Fibroblast of pulmonary artery (primary cell): Measurements from ENCODE around the gene CACNB4.
A peak's percentile ranks its signal among the peaks of the same experiment; 100 is the strongest.

Experiments used
- DNase-seq: peaks from one replicate; pipeline ENCODE4 v3.0.0-alpha.2; 2010; ENCODE audit warnings: low read depth
- H3K4me3 ChIP-seq: replicated peaks from 2 replicates; pipeline ENCODE4 v1.5.1; 2011; ENCODE audit warnings: low read depth, mild to moderate bottlenecking, control low read depth, low read length, moderate library complexity
- TF ChIP-seq, protein P1 (sequence below): IDR thresholded peaks from 2 replicates; pipeline ENCODE4 v1.5.1; 2011; ENCODE audit warnings: mild to moderate bottlenecking, control low read depth, low read length, inconsistent platforms; ENCODE audit errors: missing control alignments

The CACNB4 gene

DNA sequence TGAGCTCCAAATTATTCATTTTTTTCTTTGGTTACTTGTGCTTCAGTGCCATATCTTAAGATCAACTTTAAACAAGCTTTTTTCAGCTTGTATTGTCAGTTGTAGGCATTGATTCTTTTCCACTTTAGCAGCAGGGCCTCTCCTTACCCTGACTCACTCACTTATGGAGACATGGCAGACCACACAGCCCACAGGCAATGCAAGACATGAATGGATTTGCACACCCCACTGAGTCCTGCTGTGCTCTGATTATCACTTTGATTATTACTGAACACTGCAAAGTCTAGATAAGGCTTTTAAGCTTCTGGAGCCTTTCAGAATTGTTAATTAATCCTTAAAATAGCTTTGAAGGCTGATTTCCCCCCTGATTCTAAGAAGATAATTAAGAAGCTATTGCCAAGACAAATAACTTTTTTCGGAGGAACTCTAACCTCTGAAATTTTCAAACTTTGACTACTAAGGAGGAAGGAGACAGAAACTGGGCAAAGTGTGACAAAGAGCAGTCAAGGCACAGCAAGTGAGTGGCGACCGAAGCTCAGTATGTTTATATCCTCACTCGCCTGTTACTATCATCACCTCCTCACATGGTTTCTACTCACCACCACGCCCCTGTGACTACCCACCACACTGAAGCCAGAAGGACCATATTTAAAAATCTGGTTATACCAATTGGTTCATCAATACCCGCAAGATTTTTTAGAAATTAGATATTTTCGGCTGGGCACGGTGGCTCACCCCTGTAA lies 43.3 kb downstream of the CACNB4 start:
- TF ChIP-seq, protein P1, sequence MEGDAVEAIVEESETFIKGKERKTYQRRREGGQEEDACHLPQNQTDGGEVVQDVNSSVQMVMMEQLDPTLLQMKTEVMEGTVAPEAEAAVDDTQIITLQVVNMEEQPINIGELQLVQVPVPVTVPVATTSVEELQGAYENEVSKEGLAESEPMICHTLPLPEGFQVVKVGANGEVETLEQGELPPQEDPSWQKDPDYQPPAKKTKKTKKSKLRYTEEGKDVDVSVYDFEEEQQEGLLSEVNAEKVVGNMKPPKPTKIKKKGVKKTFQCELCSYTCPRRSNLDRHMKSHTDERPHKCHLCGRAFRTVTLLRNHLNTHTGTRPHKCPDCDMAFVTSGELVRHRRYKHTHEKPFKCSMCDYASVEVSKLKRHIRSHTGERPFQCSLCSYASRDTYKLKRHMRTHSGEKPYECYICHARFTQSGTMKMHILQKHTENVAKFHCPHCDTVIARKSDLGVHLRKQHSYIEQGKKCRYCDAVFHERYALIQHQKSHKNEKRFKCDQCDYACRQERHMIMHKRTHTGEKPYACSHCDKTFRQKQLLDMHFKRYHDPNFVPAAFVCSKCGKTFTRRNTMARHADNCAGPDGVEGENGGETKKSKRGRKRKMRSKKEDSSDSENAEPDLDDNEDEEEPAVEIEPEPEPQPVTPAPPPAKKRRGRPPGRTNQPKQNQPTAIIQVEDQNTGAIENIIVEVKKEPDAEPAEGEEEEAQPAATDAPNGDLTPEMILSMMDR, result no peak
- no peak for DNase-seq
- H3K4me3 ChIP-seq, result no peak overlapping the region

DNA sequence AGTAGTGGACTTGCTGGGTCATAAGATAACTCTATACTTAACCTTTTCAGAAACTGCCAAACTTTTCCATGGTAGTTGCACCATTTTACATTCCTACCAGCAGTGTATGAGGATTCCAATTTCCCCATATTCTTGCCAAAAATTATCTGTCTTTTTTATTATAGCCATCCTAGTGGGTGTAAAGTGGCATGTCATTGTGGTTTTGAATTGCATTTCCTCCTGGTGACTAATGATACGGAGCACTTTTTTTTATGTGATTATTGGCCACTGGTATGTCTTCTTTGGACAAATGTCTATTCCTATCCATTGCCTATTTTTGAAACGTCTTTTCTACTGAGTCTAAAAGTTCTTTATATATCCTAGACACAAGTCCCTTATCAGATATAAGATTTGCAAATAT lies 44.3 kb downstream of the CACNB4 start:
- H3K4me3 ChIP-seq, result no peak overlapping the region
- peak; percentile 63 for DNase-seq
- TF ChIP-seq, protein P1, result no peak

DNA sequence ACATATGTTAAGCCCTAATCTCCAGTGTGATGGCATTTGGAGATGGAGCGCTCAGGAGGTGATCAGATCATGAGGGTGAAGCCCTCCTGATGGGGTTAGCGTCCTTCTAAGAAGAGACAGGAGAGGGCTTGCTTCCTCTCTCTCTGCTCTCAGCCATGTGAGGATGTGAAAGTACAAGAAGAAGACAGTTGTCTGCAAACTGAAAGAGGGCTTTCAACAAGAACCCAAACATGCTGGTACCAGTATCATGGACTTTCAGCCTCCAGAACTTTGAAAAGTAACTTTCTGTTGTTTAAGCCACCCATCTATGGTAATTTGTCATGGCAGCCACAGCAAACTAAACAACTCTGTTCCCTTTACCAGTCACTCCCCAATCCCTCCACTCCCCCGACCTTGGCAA lies 47.4 kb downstream of the CACNB4 start:
- TF ChIP-seq, protein P1, result no peak
- DNase-seq, result no peak

DNA sequence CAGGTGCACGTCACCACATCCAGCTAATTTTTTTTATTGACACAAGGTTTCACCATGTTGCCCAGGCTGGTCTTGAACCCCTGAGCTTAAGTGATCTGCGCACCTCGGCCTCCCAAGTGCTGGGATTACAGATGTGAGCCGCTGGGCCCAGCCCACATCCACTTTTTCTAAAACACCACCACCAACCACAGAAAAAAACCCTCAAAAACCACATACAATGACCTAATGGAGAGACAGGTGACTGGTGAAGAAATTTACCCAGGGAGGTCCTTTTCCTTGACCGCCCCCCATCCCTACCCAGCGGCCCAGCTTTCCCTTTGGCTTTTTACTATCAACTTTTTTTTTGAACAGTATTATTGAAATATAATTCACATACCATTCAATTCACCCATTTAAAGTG lies 47.9 kb downstream of the CACNB4 start:
- no peak overlapping the region for H3K4me3 ChIP-seq
- TF ChIP-seq, protein P1, result no peak
- DNase-seq, result no peak

More for the DNA sequence above, 47.4 kb downstream of the CACNB4 start:
- H3K4me3 ChIP-seq, result no peak overlapping the region

DNA sequence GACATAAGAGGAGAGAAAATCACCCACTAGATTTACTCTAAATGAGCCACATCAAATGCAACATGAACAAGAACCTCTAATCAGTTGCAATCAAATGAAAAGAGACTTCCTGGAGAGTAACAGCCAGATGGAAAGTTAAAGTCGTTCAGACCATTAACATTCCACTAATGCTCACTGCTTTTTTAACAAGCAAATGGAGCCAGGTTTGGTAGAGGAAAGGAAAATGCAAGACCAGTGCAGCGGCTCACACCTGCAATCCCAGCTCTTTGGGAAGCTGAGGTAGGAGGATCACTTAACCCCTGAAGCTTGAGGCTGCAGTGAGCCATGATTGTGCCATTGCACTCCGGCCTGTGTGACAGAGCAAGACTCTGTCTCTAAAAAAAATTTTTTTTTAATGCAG lies 48.5 kb downstream of the CACNB4 start:
- TF ChIP-seq, protein P1, result no peak
- no peak overlapping the region for H3K4me3 ChIP-seq
- DNase-seq, result no peak

DNA sequence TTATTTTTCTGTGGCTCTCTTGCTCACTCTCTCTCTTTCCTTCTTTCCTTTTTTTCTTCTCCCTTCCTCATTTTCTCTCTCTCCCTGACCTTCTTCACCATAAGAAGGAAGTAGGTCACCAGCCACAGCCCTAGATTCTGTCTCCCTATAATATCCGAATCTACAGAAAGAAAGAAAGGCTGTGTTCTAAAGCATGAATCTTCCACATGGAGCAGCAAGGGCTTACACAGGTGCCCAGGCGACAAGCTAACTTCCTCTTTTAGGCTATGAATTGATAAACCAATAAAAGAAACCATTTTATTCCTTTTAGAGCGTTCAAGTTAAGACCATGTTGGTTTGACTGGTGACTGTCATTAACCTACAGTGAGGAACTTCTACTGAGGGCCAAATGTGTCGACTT lies 49.3 kb downstream of the CACNB4 start:
- no peak overlapping the region for H3K4me3 ChIP-seq
- TF ChIP-seq, protein P1, result no peak
- no peak for DNase-seq

DNA sequence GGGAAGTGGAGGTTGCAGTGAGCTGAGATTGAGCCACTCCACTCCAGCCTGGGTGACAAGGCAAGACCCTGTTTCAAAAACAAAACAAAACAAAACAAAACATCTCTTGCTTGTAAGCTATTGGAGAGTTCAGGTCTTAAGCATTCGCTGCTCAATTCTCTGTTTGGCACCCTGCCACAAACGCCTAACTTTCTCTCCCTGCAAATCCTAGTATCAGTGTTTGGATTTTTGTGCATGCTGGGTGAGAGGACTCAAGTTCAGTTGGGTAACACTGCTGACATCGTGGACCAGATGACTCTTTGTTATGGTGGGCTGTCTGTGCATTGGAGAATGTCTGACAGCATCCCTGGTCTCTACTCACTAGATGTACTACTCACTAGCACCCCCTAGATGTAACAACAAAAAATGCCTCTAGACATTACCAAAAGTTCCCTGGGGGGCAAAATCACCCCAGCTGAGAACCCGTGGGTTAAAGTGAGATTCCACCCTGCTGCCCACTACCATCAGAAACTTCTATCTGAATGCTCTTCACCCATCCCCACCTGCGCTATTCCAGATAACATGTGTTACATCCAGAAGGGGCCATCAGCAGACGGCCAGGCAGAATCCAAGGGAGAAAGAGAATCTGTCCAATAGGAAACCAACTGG lies 50.9 kb downstream of the CACNB4 start:
- TF ChIP-seq, protein P1, result peak; percentile 32
- no peak for DNase-seq
- H3K4me3 ChIP-seq, result no peak overlapping the region
